Measurements from ENCODE around the gene OR10H5.
"Not testable (repeated sequence)": the region's sequence is repeated elsewhere in the genome, so short reads cannot be mapped to it uniquely, and the experiment has no call there.

The OR10H5 gene, protein sequence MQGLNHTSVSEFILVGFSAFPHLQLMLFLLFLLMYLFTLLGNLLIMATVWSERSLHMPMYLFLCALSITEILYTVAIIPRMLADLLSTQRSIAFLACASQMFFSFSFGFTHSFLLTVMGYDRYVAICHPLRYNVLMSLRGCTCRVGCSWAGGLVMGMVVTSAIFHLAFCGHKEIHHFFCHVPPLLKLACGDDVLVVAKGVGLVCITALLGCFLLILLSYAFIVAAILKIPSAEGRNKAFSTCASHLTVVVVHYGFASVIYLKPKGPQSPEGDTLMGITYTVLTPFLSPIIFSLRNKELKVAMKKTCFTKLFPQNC

GRCh38 chr19:15787611-15788155, at the start of gene OR10H5:
Gene OR10H5 (plus strand): TSS chr19:15787661. CDS start chr19:15794049, 6,388 bp downstream.
- no peak for DNase-seq

DNA sequence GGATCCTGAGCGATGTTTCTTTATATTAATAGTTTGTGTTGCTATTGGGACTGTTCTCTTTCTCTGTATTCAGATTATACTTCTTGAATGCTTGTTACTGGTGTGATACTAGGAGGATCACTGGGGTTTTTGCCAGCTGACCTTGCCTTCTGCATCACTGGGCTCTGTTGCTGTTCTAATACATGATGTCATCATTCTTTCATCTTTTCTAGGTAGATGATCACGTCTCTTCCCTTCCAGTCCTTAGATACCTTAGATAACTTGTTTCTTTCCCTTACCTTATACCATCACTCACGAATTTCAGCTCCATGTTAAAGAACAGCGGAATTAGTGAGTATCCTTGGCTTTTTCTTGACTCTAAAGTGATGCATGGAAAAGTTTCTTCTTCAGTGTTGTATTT, 49.7 kb upstream of the OR10H5 start, which contains the start of gene OR10H3:
Gene OR10H3, plus strand, starts transcription at position 264 of the 400 bp plus-strand sequence. CDS start 3,408 bp downstream, outside the sequence.
- DNase-seq = no peak

GRCh38 chr19:15740785-15741184, 46.7 kb upstream of the OR10H5 start:
- DNase-seq = no peak

GRCh38 chr19:15748239-15748638, 39.2 kb upstream of the OR10H5 start:
- no peak for DNase-seq

GRCh38 chr19:15758379-15758778, 29.1 kb upstream of the OR10H5 start:
- no peak for DNase-seq

- DNase-seq = no peak
These were observed 27.4 kb upstream of the OR10H5 start for GRCh38 chr19:15759962-15760565.

GRCh38 chr19:15769586-15769985, 17.9 kb upstream of the OR10H5 start:
- no peak for DNase-seq

DNA sequence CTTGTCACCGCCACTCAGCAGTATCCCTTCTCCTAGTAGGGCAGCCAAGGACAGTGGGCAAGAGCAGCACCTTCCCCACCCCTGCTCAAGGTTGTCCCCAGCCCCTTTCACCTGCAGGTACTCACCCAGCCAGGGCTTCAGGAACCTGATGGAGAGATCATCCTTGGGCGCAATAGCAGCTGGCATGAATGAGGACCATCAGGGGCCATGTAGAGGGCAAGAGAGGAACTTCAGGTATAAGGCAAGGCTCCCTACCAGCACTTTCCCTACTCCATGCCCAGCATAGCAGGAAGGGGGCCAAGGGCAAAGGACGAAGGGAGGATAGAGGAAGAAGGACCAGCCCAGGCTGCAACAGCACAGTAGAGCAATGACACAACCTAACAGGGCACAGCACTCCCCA, 13.3 kb upstream of the OR10H5 start:
- DNase-seq = not testable (repeated sequence)

DNA sequence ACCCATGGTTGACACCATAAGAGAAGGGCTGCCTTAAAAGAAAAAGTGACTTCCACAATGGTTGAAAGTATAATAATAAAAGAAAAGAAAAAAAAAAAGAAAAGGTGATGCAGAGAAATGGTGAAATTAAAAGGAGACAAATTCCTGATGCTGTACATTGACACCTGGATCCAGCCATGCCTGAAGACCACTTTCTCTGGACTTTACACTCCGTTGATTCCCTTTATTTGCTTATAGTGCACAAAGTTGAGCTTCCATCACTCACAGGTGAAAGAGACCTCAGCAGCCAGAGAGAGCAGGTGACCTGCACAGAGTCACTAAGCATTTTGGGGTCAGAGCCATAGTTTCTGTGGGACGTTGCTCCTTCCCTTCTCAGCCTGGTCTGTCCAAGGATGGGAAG, 12.2 kb upstream of the OR10H5 start:
- DNase-seq = no peak

GRCh38 chr19:15776264-15776663, 11.2 kb upstream of the OR10H5 start:
- DNase-seq = no peak

DNA sequence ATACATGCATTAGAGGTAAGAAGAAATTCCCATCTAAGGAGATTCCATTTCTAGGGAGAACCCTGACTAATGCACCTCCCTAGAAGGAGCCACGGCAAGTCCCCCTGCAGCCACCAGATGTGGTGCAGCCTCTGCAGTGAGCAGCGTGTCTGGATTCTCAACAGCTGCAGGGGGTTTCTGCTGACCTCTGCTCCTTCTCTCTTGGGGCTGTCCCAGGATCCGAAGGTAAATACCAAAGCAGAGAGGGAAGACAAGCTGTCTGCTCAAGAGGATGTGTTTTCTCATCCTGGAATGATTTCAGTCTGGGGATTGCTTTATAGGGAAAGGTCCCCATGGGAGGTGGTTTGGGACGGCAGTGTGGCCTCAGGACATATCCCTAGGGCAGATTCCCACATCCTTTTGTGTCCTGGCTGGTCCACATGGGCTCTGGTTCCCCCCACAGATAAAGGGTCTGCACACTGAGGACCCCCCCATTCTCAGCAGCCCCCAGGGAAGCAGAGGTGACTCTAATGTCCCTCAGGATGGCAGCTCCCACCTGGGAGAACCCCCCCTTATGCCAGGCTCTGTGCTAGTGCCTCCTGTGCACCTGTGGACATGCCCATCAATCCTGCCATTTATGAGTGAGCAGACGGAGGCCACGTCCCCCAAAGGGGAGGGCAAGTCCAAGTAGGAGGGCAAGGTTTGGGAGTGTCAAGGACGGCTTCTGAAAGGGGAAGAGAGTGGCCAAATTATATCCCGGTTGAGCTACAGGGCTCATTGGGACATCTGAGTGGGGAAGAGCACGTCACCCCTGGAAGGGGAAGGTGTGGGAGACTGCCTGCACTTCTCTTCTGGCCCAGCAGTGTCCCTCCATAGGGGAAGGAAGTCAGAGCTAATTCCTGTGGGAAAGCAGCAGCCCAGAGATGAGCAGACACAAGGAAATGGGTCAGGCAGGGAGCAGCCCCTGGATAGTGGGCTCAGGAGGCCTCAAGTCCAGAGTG, 10.2 kb upstream of the OR10H5 start:
- no peak for DNase-seq

- no peak for DNase-seq
These were observed 7.5 kb upstream of the OR10H5 start for GRCh38 chr19:15779756-15780476.

DNA sequence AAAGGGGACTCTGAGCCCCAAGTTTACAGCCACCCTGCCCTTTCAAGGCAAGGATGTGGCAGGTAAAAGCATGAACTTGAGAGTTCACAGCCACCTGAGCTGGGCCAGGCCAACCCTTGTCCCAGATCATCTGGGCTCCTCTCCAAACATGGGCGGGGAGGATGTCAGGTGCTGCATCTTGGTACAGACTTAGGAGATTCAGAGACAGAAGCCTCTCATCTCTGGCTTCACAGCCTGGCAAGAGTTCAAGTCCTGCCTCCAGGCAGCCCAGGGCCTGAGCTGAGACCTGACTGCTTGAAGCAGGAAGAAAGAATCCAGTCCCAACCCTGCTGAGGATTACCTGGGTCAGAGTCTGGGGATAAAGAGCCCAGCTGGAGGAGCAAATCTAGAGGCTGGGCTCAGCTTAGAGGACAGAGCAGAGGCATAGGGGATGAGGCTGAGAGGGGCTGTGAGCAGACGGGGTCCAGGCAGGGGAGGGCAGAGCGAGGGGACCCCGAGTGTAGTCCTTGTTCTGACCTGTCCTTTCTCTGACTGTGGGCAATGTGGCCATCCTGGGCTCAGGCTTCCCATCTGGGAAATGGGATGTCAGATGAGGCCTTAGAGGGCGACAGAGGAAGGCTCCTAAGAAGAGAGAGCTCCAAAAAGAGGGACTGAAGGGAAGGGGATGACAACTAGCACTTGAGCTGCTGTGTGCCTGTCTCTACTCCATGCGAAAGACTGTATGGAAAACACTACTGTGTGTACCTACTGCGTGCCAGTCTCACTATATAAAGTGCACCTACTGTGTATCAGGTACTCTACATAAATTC, 6.6 kb upstream of the OR10H5 start:
- DNase-seq = no peak

GRCh38 chr19:15781661-15782060, 5.8 kb upstream of the OR10H5 start:
- no peak for DNase-seq

DNA sequence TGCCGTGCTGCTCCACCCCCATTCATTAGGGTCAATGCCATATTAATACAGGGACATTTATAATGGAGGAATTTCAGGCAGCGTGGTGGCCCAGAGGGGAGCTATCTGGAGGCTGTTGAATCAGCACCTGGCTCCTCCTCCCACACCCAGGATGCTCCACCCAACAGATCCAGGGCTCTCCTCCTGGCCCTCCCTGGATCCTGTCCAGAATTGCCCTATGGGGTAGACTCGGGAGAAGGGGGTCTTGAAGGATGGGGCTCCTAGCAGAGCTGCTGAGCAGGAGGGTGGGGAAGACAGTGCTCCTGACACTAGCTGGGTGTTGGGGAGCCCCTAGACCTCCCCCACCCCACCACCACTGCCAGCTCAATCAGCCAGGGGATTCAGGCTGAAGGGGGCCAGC, 5.2 kb upstream of the OR10H5 start:
- no peak for DNase-seq

DNA sequence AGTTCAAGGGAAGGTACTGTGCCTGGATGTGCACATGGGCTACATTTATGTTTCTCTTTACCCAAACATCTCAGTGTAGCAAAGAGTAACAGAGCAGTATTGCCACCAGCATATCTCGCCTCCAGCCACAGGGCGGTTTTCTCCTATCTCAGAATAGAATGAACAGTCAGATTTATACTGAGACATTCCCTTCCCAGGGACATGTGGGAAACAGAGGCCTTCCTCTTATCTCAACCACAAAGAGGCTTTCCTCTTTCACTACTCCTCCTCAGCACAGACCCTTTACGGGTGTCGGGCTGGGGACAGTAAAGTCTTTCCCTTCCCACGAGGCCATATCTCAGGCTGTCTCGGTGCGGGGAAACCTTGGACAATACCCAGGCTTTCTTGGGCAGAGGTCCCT, 4.6 kb upstream of the OR10H5 start:
- DNase-seq = not testable (repeated sequence)

DNA sequence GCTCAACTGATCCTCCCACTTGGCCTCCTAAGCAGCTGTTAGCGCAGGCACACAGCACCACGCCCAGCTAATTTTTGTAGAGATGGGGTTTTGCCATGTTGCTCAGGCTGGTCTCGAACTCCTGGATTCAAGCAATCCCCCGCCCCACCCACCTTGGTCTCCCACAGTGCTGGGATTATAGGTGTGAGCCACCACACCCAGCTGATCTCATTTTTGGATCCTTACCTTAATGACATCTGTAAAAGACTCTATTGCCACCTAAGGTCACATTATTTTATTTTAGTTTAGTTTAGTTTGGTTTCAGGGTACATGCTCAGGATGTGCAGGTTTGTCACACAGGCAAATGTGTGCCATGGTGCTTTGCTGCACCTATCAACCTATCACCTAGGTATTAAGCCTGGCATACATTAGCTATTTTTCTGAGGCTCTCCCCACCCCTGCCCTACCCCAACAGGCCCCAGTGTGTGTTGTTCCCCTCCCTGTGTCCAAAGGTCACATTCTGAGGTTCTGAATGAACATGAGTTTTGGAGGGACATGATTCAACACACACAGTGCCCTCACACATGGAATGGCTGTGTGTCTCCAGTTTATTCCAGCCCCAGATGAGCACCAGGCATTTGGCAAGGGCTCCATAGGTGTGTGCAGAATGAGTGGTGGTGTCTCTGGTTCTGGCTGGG, 1.3 kb downstream of the OR10H5 start:
- DNase-seq = no peak

DNA sequence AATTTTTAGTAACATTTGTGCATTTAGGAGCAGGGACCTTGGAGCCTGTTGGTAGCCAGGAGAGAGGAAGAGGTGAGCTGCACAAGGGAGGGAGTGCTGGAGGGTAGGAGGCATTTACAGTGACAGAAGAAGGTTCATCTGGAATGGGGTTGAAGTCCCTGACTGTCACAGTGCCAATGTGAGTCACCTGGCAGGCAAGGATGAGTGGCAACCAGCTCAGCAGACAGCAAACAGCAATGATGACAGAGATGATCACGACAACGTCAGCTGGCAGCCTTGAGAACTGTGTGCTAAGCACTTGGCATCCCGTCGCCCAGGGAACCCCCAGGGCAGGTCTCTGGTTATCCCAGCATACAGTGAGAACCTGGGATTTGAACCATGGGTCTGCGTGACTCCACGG, 2.6 kb downstream of the OR10H5 start:
- DNase-seq = no peak

GRCh38 chr19:15794279-15794678, 6.8 kb downstream of the OR10H5 start:
- DNase-seq = not testable (repeated sequence)

DNA sequence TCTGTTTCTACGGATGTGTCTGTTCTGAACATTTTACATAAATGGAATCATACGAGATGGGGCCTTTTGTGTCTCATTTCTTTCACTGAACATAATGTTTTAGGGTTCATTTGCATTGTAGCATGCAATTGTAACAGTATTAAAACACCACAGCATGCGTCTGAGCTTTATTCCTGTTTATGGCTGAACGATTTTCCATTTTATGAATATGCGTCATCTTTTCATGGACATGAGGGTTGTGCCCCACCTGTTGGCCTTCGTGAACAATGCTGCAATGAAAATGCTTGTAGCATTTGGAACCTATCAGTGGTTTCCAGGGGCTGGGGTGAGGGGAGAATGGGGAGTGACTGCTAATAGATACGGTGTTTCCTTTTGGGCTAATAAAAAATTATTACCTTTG, 22.9 kb downstream of the OR10H5 start:
- no peak for DNase-seq

DNA sequence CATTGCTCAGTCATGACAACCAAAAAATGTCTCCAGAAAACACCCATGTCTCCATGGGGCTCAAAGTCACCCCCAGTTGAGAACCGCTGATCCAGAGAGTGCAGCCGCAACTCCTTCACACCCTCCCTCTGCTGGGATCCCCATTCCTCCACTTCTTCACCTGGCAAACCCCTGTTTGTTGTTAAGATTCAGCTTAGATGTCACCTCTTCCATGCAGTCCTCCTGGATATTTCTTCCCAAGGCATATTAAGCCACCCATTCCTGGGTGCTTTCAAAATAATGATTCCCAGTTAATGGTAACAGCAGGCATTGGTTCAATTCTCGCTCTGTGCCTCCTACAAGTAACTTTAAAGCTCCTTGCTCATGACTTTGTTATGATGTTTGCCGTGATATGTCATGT, 24.0 kb downstream of the OR10H5 start:
- DNase-seq = no peak

All from NCI-H2081 (cell line).